Measurements from ENCODE around the gene PADI6. TPM values are rescaled to one million over a fixed set of nuclear protein-coding genes. Genes with fewer than 3 reads are reported as not detected.

PADI6 gene
- total and polyA plus RNA-seq, 2 donors (not counting 1 experiment from before 2014, with no cell fraction given), result 0.04 TPM; not detected in 1

GRCh38 chr1:17370618-17371017 is 1.4 kb upstream of the PADI6 start:
- H3K27ac ChIP-seq (ENCODE audit: low read length in 2 of 2), result no peak overlapping the region
- intact Hi-C loops (cut with micrococcal nuclease), result no loop called here
- Mint-ChIP-seq H3K4me1 (no peaks in the 10 kb centered on the region), H3K27me3 (peaks cover 6% of the 10 kb centered on the region), H3K4me3 (no peak overlapping the region), H3K9me3 (ENCODE audit: insufficient read depth) (no peaks in the 10 kb centered on the region), H3K27ac (no peak overlapping the region)
- no peaks in the 10 kb centered on the region for H3K9me3 ChIP-seq (ENCODE audit: control extremely low read depth in 1 of 3, control insufficient read depth in 2 of 3, insufficient read depth in 1 of 3, low read length in 2 of 3)
- ChIA-PET POLR2A (no interaction called here), CTCF (no interaction called here)
- 67% methylated on average over 1 of the region's 2 CpGs for WGBS (ENCODE audit: insufficient coverage)
- H2AFZ ChIP-seq (ENCODE audit: insufficient read depth, low read depth, low read length, poor library complexity, severe bottlenecking), result no peak overlapping the region
- no peaks in the 10 kb centered on the region for H3K27me3 ChIP-seq (replicated peaks in 1 of 4; ENCODE audit: control extremely low read depth in 1 of 4, control insufficient read depth in 3 of 4, insufficient read depth in 4 of 4, low read length in 3 of 4)
- H3K36me3 ChIP-seq (replicated peaks in 1 of 2; ENCODE audit: control extremely low read depth in 1 of 2, control insufficient read depth in 1 of 2, extremely low read depth in 1 of 2, insufficient read depth in 2 of 2, low read length in 1 of 2), result no peaks in the 10 kb centered on the region
- no peaks in the 10 kb centered on the region for H3K4me1 ChIP-seq (ENCODE audit: control insufficient read depth in 2 of 2, insufficient read depth in 2 of 2, low read length in 2 of 2)
- ATAC-seq (ENCODE audit: low read depth), result no peak
- TF ChIP-seq, protein P1, sequence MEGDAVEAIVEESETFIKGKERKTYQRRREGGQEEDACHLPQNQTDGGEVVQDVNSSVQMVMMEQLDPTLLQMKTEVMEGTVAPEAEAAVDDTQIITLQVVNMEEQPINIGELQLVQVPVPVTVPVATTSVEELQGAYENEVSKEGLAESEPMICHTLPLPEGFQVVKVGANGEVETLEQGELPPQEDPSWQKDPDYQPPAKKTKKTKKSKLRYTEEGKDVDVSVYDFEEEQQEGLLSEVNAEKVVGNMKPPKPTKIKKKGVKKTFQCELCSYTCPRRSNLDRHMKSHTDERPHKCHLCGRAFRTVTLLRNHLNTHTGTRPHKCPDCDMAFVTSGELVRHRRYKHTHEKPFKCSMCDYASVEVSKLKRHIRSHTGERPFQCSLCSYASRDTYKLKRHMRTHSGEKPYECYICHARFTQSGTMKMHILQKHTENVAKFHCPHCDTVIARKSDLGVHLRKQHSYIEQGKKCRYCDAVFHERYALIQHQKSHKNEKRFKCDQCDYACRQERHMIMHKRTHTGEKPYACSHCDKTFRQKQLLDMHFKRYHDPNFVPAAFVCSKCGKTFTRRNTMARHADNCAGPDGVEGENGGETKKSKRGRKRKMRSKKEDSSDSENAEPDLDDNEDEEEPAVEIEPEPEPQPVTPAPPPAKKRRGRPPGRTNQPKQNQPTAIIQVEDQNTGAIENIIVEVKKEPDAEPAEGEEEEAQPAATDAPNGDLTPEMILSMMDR (IDR thresholded peaks at IDR 0.05), result no peak
- no peak for TF ChIP-seq EZH2 (IDR thresholded peaks at IDR 0.05; ENCODE audit: borderline replicate concordance, insufficient read depth, low read depth, low read length, poor library complexity, severe bottlenecking)
- no peak for DNase-seq
- no peaks in the 10 kb centered on the region for H4K20me1 ChIP-seq (ENCODE audit: control insufficient read depth, insufficient read depth, low read length, poor library complexity, severe bottlenecking)
- no peak overlapping the region for H3K9ac ChIP-seq (ENCODE audit: low read length)
- H3K79me2 ChIP-seq (ENCODE audit: control insufficient read depth, insufficient read depth, low read length), result no peaks in the 10 kb centered on the region
- H3K4me3 ChIP-seq (ENCODE audit: control extremely low read depth in 1 of 5, extremely low read depth in 1 of 5, insufficient read depth in 1 of 5, low read depth in 2 of 5, low read length in 4 of 5), result no peak overlapping the region
- no peak overlapping the region for H3K4me2 ChIP-seq (replicated peaks; ENCODE audit: low read depth, low read length, poor library complexity, severe bottlenecking)

DNA sequence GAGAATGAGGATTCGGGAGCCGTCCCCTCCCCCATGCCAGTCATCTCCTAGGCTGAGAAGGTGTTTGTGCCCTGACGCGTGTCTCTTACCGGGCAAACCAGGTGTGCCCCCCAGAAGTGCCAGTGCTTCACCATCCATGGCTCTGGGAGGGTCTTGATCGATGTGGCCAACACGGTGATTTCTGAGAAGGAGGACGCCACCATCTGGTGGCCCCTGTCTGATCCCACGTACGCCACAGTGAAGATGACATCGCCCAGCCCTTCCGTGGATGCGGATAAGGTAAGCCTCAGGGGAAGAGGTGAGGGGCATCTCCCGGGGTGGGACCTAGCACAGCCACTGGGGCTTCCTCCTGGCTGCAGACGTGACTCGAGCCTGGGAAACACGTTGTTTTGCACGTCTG is 959 bp downstream of the PADI6 start:
- ChIA-PET CTCF (interaction anchor here (1.3 kb wide), 1 partner anchor 13 kb away, joined by 3 read pairs; no protein-coding TSS in a partner anchor), POLR2A (no interaction called here)
- H3K27me3 ChIP-seq (replicated peaks in 1 of 4; ENCODE audit: control extremely low read depth in 1 of 4, control insufficient read depth in 3 of 4, insufficient read depth in 4 of 4, low read length in 3 of 4), result no peaks in the 10 kb centered on the region
- H2AFZ ChIP-seq (ENCODE audit: insufficient read depth, low read depth, low read length, poor library complexity, severe bottlenecking), result no peak overlapping the region
- Mint-ChIP-seq H3K4me1 (no peaks in the 10 kb centered on the region), H3K27me3 (peaks cover 10% of the 10 kb centered on the region), H3K4me3 (no peak overlapping the region), H3K9me3 (ENCODE audit: insufficient read depth) (no peaks in the 10 kb centered on the region), H3K27ac (no peak overlapping the region)
- H3K9ac ChIP-seq (ENCODE audit: low read length), result no peak overlapping the region
- H3K4me3 ChIP-seq (ENCODE audit: control extremely low read depth in 1 of 5, extremely low read depth in 1 of 5, insufficient read depth in 1 of 5, low read depth in 2 of 5, low read length in 4 of 5), result no peak overlapping the region
- WGBS (ENCODE audit: insufficient coverage), result 91% methylated on average over 16 of the region's 18 CpGs
- no peak overlapping the region for H3K4me2 ChIP-seq (replicated peaks; ENCODE audit: low read depth, low read length, poor library complexity, severe bottlenecking)
- H4K20me1 ChIP-seq (ENCODE audit: control insufficient read depth, insufficient read depth, low read length, poor library complexity, severe bottlenecking), result no peaks in the 10 kb centered on the region
- TF ChIP-seq EZH2 (IDR thresholded peaks at IDR 0.05; ENCODE audit: borderline replicate concordance, insufficient read depth, low read depth, low read length, poor library complexity, severe bottlenecking), result no peak
- TF ChIP-seq, protein P1 (IDR thresholded peaks at IDR 0.05), result no peak
- no peak overlapping the region for H3K27ac ChIP-seq (ENCODE audit: low read length in 2 of 2)
- H3K36me3 ChIP-seq (replicated peaks in 1 of 2; ENCODE audit: control extremely low read depth in 1 of 2, control insufficient read depth in 1 of 2, extremely low read depth in 1 of 2, insufficient read depth in 2 of 2, low read length in 1 of 2), result no peaks in the 10 kb centered on the region
- no peaks in the 10 kb centered on the region for H3K79me2 ChIP-seq (ENCODE audit: control insufficient read depth, insufficient read depth, low read length)
- intact Hi-C loops (cut with micrococcal nuclease), result no loop called here
- no peaks in the 10 kb centered on the region for H3K4me1 ChIP-seq (ENCODE audit: control insufficient read depth in 2 of 2, insufficient read depth in 2 of 2, low read length in 2 of 2)
- no peak for ATAC-seq (ENCODE audit: low read depth)
- no peaks in the 10 kb centered on the region for H3K9me3 ChIP-seq (ENCODE audit: control extremely low read depth in 1 of 3, control insufficient read depth in 2 of 3, insufficient read depth in 1 of 3, low read length in 2 of 3)
- DNase-seq, result no peak

All from B cell (primary cell).